ENCODE data around the gene RHPN2.
"Not testable (repeated sequence)": the region's sequence is repeated elsewhere in the genome, so short reads cannot be mapped to it uniquely, and the experiment has no call there.

RHPN2 gene

DNA sequence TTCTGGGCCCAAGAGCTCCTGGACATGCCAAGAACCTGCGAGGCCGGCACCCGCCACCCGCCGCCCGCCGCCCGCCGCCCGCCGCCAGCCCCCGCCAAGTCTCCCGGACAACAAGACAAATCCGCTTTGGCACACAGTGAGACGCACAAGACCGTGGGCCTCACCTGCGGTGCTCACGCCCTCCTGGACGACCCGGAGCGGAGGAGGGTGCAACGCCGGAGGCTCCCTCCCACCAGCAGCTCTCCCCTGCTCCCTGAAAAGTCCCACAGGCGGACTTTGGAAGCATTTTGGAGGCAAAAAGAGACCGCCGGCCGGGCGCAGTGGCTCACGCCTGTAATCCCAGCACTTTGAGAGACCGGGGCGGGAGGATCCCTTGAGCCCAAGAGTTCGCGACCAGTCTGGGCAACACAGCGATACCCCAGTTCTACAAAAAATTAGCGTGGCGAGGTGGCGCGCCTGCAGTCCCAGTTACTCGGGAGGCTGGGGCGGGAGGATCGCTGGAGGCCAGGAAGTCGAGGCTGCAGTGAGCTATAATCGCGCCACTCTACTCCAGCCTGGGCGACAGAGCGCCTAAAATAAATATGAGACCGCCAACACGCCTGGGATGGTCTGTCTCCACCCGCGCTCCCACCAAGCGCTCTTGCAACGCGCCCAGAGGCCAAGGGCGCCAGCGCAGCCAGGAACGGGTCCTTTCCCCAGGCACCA, 783 bp downstream of the RHPN2 start:
- DNase-seq, result peak; percentile 60

DNA sequence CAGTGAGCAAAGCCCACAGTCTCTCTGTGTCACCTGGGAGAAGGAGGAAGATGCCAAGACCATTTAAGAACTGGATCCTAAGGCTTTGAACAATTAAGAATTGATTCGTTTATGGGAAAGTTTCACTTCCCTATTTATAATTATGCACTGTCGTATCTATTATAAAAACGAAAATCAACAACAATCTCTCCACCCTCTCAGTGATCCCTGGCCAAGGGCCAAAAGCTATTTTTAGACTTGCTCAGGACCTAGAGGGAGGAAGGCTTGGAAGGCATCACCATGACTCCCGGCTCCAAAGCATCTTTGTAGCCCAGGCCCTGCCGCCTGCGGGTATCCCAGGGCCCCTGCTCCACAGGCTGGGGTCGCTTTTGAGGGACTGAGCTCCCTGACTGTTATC, 1.3 kb downstream of the RHPN2 start:
- DNase-seq, result peak; percentile 38

DNA sequence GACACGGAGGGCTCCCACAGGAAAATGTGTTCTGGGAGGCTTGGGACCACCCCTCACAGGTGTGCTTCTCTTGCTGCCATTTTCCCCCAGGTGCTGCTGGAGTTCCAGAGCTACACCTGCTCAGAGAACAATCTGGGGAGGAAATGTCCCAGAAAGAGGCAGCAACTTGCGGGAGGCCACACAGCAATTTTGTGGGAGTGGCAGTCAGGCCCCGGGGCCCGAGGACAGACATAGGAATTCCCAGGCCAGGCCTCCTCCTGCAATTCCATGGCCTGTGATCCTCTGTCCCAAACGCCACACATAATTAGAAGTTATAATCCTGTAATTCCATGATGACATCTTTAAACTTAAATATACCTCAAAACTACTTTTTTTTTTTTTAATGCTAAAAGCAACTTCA, 1.8 kb downstream of the RHPN2 start:
- DNase-seq, result no peak

DNA sequence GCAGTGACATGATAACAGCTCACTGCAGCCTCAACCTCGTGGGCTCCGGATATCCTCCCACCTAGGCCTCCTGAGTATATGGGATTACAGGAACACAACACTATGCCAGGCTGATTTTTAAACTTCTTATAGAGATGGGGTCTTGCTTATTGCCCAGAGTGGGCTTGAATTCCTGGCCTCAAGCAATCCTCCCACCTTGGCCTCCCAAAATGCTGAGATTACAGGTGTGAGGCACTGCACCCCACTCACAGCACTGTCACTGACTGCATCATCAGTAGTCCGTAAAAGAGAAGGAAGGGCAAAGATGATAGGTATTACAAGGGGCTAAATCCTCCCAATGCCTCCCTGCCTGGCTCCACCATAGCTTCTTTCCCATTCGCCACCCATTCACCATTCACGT, 4.1 kb downstream of the RHPN2 start:
- DNase-seq, result no peak

DNA sequence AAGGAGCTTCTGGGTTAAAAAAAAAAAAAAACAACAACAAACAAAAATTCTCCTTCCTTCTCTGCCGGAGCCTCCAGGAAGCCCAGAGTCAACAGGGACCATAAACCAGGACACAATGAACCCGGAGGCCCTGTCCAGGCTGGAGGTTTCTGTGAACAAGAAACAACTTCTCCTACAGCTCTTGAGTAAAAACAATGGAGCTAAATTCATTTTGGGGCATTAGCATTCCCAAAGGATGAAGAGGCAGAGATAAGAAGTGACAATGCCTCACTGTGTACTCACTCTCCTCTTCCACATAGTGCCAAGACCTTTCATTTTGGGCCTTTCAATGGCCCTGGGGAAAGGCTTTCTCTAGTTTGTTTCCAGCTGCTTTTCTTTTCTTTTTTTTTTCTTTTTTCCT, 9.0 kb downstream of the RHPN2 start:
- no peak for DNase-seq

DNA sequence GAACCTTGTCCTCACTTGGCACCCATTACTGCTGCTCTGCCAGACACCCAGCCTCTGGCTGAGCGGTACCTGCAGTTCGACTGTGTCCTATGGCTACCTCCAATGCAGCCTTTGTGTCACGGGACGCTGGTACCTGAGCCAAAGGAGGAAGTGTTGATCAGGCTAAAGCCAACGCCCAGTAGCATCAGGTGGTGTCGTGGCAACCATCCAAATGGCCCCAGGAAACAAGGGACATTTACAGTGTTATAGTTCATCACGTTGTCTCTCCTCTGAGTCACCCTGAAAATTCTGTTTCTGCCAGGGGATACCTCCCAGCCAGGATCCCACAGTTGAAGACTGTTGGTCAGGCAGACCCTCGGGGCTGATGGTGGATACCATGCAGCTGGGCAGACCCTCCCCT, 10.1 kb downstream of the RHPN2 start:
- no peak for DNase-seq

DNA sequence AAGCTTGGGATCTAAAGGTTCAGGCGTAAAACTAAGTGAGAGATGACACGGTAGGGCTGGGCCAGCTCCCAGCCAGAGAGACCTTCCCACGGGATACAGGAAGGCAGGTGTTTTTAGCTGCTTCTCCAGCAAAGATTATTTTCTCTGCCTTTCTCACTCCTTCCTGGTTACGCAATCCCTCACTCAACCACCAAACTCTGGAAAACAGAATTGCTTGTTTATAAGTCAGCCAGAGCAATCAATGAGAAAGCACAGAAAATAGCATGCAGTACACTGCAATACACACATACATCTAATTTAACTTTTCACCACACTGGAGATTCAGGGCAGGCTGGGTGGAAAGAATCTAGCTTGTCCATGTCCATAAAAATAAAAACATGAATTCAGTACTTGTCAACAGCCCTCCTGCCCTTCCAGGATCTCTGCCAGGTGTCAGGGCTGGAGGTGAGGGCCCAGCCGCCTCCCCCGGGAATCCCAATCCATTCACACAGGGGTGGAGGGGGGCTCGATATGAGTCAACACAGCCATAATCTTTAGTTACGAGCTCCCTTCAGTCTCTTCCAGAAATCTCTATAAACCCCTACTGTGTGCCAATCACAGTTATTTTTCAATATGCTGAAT, 12.2 kb downstream of the RHPN2 start:
- DNase-seq, result no peak

DNA sequence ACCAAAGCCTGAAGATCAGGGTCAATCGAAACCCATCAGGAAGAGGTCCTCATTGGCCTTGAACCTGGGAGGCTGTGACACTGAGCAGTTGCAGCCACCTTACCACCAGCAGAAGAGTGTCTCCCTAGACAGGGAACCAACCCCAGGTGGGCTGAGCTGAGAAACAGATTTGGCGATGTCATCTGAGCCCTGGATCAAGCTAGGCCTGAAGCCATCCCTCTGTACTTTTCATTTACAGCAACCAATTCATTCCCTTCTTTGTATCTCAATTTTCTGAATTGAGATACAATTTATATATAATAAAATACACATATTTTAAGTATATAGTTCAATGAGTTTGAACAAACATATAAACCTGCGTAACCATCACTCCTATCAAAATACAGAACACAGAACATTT, 14.6 kb downstream of the RHPN2 start:
- DNase-seq, result no peak

DNA sequence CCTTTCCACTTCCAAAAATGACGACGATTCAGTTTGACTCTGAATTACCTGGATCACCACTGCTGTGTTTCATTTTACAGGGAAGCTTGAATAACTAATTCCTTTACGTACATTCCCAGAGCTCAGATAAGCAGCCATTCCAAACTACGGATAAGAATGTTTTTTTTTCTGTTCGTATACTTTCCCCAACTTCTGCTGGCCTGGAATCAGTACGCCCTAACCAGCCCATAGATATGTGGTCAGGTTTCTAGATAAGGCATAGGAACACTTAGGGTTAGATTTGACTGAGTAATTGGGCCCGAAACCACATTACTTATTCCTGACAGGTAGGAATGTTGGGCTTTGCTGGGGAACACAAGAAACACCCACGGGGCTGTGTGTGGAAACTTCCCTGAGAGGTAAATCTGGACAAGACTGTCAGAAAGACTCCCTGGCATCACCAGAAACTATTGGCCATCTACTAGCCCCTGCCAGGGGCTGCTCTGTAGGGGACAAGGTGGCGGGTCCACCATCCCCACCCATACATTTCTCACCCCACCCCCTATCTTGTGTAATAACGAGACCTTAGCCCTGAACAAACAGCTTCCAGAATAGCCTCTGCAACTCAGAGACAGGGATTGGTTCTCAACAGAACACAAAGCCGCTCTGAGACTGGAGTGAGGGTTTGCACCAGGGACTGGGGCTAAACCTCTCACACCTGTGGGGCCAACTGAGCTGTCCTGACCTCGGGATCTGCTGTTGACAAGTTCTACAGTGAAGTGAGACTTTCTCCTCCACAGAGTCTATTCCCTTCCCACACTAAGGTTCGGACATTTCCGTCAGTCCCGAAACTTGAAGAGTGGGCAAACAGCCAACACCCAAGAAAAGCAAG, 15.6 kb downstream of the RHPN2 start:
- DNase-seq, result no peak

DNA sequence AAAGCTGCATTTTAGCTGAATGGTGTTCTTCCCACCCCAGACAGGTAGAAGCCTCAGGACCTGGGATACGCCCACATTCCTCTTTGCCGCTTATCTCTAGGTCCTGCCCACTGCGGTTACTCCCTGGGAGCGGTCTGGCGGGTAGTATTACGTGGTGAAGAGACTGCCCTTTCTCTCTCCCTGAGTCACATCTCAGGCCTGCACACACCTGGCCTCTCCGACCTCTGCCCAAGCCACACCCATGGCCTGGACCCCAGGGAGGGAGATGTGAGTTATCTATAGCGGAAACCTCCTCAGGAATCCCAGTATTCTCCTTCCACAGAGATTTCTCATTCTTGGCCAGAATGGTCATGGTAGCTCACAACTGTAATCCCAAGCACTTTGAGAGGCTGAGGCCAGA, 17.3 kb downstream of the RHPN2 start:
- DNase-seq, result no peak

DNA sequence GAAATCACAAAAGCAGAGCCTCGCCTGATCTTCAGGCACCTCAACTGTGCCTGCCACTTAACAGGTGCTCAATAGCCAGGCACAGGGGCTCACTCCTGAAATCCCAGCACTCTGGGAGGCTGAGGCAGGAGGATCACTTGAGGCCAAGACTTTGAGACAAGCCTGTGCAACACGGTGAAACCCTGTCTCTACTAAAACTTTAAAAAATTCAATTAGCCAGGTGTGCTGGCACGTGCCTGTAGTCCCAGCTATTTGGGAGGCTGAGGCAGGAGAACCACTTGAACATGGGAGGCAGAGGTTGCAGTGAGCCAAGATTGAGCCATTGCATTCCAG, 22.9 kb downstream of the RHPN2 start:
- DNase-seq, result not testable (repeated sequence)

DNA sequence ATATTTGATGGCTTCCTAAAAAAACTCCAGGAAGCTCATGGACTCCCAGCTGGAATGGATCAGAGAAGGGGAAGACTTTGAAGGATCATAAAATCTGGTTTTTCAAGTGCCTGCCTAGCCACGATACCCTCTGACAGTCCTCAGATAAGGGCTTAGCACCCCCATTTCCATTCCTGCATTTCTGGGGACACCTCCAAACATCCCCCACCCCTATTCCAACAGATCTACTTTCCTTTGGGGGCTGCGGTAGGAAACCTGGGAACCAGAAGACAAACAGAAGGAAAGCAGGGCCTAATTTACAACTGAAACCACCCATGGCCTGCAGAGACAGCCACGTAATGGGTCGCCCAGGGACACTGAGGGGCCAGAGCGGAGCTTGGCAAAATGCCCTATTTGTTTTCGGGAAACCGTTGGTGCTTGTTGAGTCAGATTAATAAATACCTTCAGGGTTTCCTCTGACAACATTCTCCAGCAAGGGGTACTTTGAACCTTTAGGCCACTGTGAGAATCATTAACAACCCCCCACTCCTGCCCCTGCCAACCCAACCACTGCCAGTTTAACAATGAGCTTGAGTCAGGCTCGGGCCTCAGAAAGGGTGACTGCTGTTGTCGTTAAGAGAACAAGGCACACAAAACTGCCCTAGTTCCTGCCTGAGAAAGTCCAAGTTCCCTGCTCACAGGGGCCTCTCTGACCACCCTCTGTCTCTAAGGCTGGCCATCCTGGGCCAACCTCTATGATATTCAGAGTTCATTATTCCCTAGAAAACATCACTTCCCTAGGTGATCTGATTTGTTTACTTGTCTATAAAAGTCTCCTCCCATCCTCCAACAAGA, 23.5 kb downstream of the RHPN2 start:
- DNase-seq, result no peak

DNA sequence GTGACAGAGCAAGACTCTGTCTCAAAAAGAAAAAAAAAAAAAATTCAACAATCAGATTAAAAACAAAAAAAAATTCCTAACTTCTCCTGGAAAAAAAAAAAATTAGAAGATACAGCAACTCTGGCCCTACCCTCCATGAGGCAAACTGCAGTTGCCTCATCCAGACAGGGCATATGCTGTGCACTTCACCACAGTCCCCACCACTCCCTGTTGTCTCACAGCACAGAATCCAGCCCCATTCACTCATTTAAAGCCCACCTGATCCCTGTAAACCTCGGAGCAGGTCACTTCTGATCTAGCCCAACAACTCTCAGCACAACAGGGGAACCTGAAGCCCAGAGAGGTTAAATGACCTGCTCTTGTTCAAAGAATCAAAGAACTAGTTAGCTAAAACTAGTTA, 24.9 kb downstream of the RHPN2 start:
- DNase-seq, result no peak

DNA sequence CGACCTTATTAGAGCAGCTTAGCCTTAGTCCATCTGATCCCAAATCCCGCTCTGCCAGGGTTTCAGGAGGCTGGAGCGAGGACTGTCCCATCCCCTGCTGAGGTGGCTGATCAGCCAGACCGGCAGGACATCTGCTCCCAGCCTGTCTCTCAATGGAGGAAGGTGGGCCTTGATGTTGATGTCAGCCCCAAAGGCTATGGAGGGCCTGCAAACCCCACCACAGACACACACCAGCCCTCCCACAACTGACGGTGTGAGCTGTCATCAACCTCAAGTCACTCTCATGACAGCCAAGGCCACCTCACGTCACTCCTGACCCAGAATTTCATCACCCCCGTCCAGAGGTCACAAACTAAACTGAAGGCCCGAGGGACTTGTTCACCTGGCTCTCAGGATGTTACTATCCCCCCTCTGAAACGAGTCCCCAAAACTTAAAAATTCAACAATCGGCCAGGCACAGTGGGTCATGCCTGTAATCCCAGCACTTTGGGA, 25.5 kb downstream of the RHPN2 start:
- DNase-seq, result no peak

DNA sequence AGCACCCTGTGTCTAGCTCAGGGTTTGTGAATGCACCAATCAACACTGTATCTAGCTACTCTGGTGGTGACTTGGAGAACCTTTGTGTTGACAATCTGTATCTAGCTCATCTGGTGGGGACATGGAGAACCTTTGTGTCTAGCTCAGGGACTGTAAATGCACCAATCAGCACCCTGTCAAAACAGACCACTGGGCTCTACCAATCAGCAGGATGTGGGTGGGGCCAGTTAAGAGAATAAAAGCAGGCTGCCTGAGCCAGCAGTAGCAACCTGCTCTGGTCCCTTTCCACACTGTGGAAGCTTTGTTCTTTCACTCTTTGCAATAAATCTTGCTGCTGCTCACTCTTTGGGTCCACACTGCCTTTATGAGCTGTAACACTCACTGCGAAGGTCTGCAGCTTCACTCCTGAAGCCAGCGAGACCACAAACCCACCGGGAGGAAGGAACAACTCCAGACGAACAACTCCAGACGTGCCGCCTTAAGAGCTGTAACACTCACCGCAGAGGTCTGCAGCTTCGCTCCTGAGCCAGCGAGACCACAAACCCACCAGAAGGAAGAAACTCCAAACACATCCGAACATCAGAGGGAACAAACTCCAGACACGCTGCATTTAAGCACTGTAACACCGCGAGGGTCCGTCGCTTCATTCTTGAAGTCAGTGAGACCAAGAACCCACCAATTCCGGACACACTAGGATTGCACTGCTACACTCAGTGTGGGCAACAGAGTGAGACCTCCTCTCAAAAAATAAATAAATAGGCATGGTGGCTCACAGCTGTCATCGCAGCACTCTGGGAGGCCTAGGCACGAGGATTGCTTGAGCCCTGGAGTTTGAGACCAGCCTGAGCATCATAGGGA, 27.3 kb downstream of the RHPN2 start:
- not testable (repeated sequence) for DNase-seq

DNA sequence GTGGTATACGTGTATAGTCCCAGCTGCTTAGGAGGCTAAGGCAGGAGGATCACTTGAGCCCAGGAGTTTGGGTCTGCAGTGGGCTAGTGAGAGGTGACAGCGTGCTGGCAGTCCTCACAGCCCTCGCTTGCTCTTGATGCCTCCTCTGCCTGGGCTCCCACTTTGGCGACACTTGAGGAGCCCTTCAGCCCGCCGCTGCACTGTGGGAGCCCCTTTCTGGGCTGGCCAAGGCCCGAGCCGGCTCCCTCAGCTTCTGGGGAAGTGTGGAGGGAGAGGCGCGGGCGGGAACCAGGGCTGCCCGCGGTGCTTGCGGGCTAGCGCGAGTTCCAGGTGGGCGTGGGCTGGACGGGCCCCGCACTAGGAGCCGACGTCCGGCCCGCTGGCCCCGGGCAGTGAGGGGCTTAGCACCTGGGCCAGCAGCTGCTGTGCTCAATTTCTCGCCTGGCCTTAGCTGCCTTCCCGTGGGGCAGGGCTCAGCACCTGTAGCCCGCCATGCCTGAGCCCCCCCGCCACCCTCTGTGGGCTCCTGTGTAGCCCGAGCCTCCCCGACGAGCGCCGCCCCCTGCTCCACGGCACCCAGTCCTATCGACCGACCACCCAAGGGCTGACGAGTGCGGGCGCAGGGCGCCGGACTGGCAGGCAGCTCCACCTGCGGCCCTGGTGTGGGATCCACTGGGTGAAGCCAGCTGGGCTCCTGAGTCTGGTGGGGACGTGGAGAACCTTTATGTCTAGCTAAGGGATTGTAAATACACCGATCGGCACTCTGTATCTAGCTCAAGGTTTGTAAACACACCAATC, 28.1 kb downstream of the RHPN2 start:
- not testable (repeated sequence) for DNase-seq

DNA sequence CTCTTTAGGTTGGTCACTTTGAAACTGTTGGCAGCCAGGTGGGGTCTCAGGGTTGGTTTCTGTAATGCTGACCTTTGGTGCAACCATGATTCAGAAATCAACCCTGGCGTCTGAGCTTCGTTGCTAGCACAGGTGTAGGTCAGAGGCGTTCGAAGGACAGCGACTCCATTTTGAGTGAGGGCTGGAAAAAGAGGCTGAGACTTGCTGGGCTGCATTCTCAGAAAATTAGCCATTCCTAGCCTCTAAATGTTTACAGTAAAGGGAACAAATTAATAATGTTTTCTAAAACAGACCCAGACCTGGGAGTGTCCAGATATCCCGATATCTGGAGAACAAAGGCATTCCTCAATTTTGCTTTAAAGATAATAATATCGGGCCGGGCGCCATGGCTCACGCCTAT, 29.2 kb downstream of the RHPN2 start:
- no peak for DNase-seq

DNA sequence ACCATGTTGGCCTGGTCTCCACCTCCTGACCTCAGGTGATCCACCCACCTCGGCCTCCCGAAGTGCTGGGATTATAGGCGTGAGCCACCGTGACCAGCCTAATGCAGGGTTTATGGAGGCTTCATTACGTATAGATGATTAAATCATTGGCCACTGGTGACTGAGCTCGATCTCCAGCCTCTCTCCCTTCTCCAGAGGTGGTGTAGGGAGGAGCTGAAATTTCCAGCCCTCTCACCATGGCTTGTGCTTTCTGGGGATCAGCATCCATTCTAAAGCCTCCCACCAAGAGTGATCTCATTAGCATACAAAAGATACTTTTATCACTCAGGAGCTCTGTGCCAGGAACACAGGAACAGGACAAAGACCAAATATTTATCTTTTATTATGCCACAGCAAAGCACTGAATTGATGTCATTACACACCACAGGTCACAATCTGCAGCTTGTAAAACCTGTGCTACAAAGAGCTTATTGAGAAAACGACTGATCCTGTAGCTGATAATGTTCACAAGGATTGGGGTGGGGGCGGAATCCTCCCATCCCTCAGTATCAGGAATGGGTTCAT, 32.4 kb downstream of the RHPN2 start:
- no peak for DNase-seq

DNA sequence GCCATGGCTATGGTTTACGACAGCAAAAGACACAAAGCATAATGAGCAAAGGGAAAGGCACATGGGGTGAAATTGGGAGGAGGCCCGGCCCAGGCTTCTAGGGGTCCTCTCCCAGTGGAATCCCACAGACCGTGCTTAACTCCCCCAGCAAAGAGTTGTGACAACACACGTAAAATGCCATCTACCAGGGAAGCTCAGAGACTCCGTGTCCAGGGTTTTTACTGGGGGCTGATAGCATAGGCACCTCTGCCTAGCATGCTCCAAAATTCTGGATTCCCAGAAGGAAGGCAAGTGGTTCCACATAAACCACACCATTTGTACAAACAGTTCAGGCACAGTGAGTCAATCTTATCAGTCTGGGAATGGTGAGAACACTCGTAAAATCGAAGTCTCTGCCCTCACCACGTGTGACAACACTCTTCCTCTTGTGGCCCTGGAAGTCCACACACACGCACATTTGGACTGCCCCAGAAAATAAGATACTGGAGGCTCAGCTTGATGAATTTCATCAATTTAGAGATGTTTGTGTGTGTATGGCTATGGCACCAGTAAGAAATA, 34.9 kb downstream of the RHPN2 start:
- DNase-seq, result no peak

DNA sequence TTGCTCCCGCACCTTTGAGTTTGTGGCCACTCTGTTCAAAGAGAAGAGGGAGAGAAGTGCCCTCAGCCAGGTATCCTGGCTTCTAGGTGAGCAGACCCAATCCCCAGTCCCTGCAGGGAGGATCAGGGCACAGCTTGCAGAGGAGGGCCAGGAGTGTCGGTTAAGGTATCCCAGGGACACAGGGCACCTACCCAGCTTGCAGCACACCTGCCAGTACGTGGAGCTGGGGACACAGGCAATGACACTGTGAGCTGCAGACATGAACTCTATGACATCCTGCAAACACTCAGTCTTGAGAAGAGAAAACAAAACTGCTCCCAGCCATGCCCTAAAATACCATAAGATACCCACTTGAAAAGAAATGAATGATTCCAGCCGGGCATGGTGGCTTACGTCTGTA, 38.1 kb downstream of the RHPN2 start:
- not testable (repeated sequence) for DNase-seq
